ENCODE data around the gene CASTOR1. TPM values are rescaled to one million over a fixed set of nuclear protein-coding genes. Genes with fewer than 3 reads are reported as not detected.

CASTOR1 gene
- total RNA-seq, 3 donors from 2014 or later = 15.5 to 26.6 (median 20.6) TPM

DNA sequence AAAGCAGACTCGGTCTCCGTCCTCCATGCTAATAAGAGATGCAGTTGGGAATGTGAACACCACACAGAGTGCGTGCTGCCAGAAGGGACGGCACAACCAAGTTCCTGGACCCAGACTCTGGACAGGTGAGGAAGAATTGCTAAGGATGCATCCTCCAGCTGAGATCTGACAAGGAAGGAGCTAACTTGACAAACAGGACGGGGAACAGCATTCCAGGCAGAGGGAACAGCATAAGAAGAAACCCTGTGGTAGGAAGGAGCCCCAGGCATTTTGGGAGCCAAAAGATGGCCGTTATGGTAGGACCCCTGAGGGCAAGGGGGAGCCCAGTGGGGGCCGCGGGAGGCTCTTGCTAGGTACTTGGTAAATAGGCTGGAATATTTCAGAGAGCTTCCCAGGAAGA is 28.6 kb downstream of the CASTOR1 start:
- Histone ChIP-seq H3K9me3 (no peaks in the 10 kb centered on the region), H3K27me3 (no peaks in the 10 kb centered on the region), H3K4me3 (no peak overlapping the region), H3K36me3 (no peaks in the 10 kb centered on the region), H3K4me1 (no peaks in the 10 kb centered on the region), H3K27ac (no peak overlapping the region)
- TF ChIP-seq, protein P1, sequence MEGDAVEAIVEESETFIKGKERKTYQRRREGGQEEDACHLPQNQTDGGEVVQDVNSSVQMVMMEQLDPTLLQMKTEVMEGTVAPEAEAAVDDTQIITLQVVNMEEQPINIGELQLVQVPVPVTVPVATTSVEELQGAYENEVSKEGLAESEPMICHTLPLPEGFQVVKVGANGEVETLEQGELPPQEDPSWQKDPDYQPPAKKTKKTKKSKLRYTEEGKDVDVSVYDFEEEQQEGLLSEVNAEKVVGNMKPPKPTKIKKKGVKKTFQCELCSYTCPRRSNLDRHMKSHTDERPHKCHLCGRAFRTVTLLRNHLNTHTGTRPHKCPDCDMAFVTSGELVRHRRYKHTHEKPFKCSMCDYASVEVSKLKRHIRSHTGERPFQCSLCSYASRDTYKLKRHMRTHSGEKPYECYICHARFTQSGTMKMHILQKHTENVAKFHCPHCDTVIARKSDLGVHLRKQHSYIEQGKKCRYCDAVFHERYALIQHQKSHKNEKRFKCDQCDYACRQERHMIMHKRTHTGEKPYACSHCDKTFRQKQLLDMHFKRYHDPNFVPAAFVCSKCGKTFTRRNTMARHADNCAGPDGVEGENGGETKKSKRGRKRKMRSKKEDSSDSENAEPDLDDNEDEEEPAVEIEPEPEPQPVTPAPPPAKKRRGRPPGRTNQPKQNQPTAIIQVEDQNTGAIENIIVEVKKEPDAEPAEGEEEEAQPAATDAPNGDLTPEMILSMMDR (IDR thresholded peaks at IDR 0.05) = no peak
- TF ChIP-seq POLR2A (IDR thresholded peaks at IDR 0.05) = no peak
- no peak for TF ChIP-seq POLR2AphosphoS5 (IDR thresholded peaks at IDR 0.05)
- no peak for DNase-seq (ENCODE audit: low spot score in 2 of 2)
- intact Hi-C loops (cut with DNase I; ENCODE audit: low total_unique reads) = no loop called here

DNA sequence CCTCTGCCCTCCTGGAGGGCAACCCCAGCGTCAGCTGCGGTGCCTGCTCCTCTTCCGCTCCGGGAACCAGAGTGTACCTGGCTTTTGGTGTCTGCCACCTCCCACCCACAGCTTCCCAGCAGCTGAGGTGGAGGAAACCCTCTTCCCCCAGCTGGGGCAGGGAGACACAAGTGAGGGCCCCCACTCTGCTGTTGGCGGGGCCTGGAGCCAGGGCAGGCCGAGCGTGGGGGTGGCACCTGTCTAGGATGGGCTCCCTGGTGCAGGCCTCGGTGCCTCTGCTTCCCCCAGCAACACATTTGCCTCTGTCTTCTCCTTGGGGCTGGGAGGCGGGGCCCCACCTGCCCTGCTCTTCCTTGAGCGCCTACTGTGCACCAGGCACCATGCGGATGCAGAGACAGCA is 29.0 kb downstream of the CASTOR1 start:
- H3K9me3 ChIP-seq = no peaks in the 10 kb centered on the region
- intact Hi-C loops (cut with DNase I; ENCODE audit: low total_unique reads) = no loop called here
- no peaks in the 10 kb centered on the region for H3K4me1 ChIP-seq
- no peak for DNase-seq (ENCODE audit: low spot score in 2 of 2)
- no peak overlapping the region for H3K27ac ChIP-seq
- TF ChIP-seq POLR2AphosphoS5 (IDR thresholded peaks at IDR 0.05) (no peak), POLR2A (IDR thresholded peaks at IDR 0.05) (no peak)
- TF ChIP-seq, protein P1 (IDR thresholded peaks at IDR 0.05) = no peak
- no peak overlapping the region for H3K4me3 ChIP-seq
- no peaks in the 10 kb centered on the region for H3K27me3 ChIP-seq
- H3K36me3 ChIP-seq = no peaks in the 10 kb centered on the region

DNA sequence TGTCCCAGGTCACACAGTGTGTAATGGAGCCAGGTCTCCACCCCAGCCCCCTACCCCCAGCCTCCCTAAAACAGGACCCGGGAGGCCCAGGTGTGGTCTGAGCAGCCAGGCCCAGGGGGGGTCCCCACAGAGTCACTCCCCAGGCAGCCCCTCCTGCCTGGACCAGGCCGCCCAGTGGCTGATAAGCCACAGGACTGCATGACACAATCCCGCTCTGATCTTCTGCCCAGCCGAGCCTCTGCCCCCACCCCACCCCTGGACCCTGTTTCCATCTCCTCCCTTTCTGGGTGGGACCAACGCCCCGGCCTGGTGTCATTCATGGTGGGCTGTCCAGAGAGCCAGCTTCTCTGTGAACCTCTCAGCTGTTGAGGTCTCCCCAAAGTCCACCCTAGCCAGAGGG is 35.0 kb downstream of the CASTOR1 start:
- Histone ChIP-seq H3K36me3 (no peaks in the 10 kb centered on the region), H3K27me3 (no peaks in the 10 kb centered on the region), H3K27ac (no peak overlapping the region), H3K4me1 (peaks cover 0 to 6% of the 10 kb centered on the region in 2 donors), H3K9me3 (no peaks in the 10 kb centered on the region), H3K4me3 (no peak overlapping the region)
- no peak for DNase-seq (ENCODE audit: low spot score in 2 of 2)
- intact Hi-C loops (cut with DNase I; ENCODE audit: low total_unique reads) = no loop called here
- TF ChIP-seq POLR2AphosphoS5 (IDR thresholded peaks at IDR 0.05) = no peak
- TF ChIP-seq, protein P1 (IDR thresholded peaks at IDR 0.05) = no peak
- TF ChIP-seq POLR2A (IDR thresholded peaks at IDR 0.05) = no peak

DNA sequence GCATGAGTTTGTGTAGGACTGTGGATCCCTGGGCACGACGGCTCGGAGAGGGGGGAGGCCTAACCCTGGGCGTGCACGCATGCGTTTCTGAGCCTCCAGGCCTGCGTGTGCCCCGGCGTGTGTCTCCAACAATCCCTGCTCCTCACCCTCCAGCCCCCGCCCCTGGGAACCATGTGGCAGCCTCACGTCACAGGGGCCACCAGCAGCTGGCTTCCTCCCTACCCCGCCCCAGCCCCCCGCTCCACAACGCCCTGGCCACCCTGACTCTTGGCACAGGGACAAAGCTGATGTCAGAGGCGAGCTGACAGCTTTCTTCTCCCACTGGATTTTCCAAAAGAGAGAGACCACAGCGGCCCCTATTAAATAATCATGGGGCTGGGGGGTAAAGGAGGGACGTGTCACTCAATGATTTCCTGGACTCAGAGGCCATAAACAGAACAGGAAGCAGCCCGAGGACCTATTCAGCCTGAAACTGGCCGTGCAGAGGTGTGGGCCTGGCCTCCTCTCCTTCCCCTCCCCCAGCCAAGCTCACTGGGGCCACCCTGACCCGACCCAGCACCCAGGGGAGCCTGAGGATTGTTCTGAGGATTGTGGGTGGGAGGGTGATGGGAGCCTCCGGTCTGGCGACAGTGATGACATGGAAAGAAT is 36.0 kb downstream of the CASTOR1 start:
- TF ChIP-seq, protein P1 (IDR thresholded peaks at IDR 0.05) = no peak
- TF ChIP-seq POLR2AphosphoS5 (IDR thresholded peaks at IDR 0.05) = no peak
- TF ChIP-seq POLR2A (IDR thresholded peaks at IDR 0.05) = no peak
- Histone ChIP-seq H3K4me1 (peaks cover 0 to 6% of the 10 kb centered on the region in 2 donors), H3K4me3 (no peak overlapping the region), H3K9me3 (no peaks in the 10 kb centered on the region), H3K27me3 (no peaks in the 10 kb centered on the region), H3K27ac (peak overlapping the region; percentile 17 to 63), H3K36me3 (no peaks in the 10 kb centered on the region)
- intact Hi-C loops (cut with DNase I; ENCODE audit: low total_unique reads) = no loop called here
- DNase-seq (ENCODE audit: low spot score in 2 of 2) = no peak

DNA sequence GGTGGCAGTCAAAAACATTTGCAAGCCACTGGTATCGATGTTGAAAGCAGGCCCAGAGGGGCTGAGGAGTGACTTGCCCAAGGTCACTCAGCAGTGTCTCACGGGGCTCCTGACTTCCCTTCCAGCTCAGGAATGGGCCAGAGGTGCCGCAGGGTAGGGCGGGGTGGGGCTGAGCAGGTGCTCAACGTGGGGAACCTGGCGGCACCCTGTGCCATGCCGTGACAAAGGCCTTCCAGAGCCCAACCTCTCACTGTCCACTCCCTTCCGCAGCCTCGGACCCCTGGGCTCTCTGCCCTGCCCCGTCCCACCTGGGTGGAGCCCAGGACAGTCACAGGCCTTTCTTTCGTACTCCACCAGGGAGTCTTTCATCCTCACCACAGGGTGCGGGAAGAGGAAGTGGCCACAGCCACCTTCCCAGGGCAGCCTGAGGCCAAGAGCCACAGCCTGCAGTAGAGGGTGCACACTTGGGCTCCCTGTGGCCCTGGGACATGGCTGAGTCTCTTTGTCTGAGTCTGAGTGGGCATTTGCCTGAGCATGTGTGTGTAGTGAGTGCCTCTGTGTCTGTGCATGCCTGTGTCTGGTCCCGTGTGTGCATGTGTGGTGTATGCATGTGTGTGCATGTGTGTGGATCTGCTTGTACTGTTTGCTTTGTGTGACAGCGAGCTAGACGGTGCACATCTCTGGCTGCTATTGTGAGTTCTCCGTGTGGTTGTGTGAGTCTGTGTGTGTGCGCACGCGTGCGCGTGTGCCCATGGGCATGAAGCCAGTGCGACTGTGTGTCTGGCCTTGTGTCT is 36.7 kb downstream of the CASTOR1 start:
- Histone ChIP-seq H3K9me3 (no peaks in the 10 kb centered on the region), H3K36me3 (no peaks in the 10 kb centered on the region), H3K27me3 (no peaks in the 10 kb centered on the region), H3K4me1 (peaks cover 0 to 6% of the 10 kb centered on the region in 2 donors), H3K4me3 (no peak overlapping the region), H3K27ac (peak overlapping the region; percentile 17 to 63)
- intact Hi-C loops (cut with DNase I; ENCODE audit: low total_unique reads) = no loop called here
- no peak for TF ChIP-seq POLR2AphosphoS5 (IDR thresholded peaks at IDR 0.05)
- TF ChIP-seq POLR2A (IDR thresholded peaks at IDR 0.05) = no peak
- TF ChIP-seq, protein P1 (IDR thresholded peaks at IDR 0.05) = no peak
- DNase-seq (ENCODE audit: low spot score in 2 of 2) = no peak

All from breast epithelium (tissue), 4 donors.